Sigmoid colon (tissue), 4 donors: ENCODE results near the gene ZNF407.

Source experiments
- CTCF ChIP-seq, 4 experiments: fragments of 450-650 bp in 3 of 4; fragments of 200-600 bp in 1 of 4; IDR thresholded peaks; one replicate each; pipeline ENCODE4 v1.5.1; 2016 to 2019; ENCODE audit warnings: antibody characterized with exemption in 4 of 4, mild to moderate bottlenecking in 3 of 4, moderate library complexity in 2 of 4
- EP300 ChIP-seq, 4 donors: sonication (generic); formaldehyde crosslinking; IDR thresholded peaks; one replicate each; pipeline ENCODE4 v1.6.1; 2017; ENCODE audit warnings: antibody characterized with exemption in 4 of 4
- POLR2A ChIP-seq, 2 donors: fragments of 450-650 bp; IDR thresholded peaks; one replicate each; pipeline ENCODE4 v1.6.1; 2016; ENCODE audit warnings: antibody characterized with exemption in 2 of 2, mild to moderate bottlenecking in 2 of 2, moderate library complexity in 2 of 2

GRCh38 chr18:75063196-75063595, 465.5 kb downstream of the ZNF407 start:
- TF ChIP-seq POLR2A (IDR thresholded peaks at IDR 0.05) (no peak), CTCF (IDR thresholded peaks at IDR 0.05) (no peak), EP300 (IDR thresholded peaks at IDR 0.05) (no peak)
